Stimulated activated CD8-positive, alpha-beta memory T cell treated with anti-CD3 and anti-CD28 coated beads, Interleukin-4, amount 100 ng/mL, for 1 hour (primary cell): ENCODE results near the gene ZYG11B.
"Not testable (repeated sequence)": the region's sequence is repeated elsewhere in the genome, so short reads cannot be mapped to it uniquely, and the experiment has no call there.

Experiments
- DNase-seq, 2 donors: peaks; one replicate each; pipeline ENCODE4 v3.0.0-alpha.2; 2020; ENCODE audit warnings: low read depth in 2 of 2, low spot score in 1 of 2

Gene ZYG11B

DNA sequence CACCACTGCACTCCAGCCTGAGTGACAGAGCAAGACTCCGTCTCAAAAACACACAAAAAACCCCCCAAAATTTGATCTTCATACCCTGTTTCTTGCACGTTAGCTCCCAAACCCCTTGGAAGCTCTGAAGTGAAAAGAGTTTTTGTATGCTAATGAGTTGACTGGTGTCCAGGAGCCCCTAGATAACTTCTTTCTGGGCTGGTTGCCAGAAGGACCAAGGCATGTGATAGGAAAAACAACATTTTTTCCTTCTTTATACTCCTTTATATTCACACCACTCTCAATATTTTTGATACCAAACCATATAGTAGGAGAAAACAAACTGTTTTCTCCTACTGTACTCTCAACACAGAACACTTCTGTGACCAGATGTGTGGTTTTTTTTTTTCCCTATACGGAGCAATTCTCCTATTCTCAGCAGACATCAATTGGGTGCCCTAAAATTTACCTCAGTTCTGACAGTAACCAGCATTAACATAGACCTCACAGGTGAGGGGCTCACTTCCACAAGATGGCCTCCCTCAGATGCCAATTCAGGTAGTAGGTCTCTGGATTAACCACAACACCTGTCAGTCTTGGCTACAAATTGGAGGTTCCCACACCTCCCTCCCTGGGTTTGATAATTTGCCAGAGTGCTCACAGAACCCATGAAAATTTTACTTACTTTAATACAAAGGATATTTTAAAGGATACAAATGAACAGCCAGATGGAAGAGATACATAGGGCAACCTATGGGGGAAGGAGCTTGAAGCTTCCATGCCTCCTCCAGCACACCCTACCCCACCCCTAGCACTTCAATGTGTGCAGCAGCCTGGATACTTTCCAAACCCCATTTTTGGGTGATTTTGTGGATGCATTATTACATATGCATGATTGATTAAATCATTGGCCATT is 25.6 kb downstream of the ZYG11B start:
- no peak for DNase-seq

DNA sequence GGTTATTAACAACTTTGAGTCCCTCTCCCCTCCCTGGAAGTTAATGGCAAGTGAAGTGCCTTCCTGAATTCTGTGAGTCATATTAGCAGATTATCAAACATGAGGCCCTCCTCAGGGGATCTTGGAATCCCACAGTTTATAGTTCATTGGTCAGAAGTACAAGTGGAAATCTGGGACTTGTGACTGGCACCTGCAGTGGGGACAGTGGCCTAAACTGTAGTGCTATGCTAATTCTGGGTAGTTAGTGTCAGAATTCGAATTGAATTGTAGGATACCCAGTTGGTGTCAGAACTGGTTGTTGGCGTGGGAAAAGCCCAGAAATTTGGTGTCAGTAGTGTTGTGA is 26.2 kb downstream of the ZYG11B start:
- DNase-seq = no peak

DNA sequence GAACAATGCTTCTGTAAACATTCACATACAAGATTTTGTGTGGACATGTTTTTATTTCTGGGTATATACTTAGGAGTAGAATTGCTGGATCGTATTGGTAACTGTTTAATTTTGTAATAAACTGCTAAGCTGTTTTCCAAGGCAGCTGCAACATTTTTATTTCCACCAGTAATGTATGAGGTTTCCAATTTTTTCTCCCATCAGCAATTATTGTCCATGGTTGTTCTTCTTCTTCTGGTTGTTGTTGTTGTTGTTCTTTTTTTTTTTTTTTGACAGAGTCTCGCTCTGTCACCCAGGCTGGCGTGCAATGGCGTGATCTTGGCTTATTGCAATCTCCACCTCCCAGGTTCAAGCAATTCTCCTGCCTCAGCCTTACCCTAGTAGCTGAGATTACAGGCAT is 26.9 kb downstream of the ZYG11B start:
- DNase-seq = no peak

DNA sequence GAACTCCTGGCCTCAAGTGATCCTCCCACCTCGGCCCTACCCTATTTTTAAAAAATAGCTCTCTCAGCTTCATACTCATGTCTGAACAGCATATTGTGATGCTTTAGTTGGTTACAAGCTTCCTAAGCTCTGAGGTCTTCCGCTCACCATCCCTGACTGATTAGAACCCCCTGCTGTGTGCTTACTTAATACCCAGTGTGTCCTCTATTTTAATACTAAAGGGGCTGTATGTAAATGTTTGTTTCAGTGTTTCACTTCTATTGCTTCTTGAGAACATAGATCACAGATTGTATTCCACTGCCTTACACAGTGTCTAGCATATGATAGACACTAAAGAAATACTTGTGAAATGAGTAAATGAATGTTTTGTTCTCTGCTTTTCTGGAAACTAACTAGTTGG is 29.8 kb downstream of the ZYG11B start:
- no peak for DNase-seq

DNA sequence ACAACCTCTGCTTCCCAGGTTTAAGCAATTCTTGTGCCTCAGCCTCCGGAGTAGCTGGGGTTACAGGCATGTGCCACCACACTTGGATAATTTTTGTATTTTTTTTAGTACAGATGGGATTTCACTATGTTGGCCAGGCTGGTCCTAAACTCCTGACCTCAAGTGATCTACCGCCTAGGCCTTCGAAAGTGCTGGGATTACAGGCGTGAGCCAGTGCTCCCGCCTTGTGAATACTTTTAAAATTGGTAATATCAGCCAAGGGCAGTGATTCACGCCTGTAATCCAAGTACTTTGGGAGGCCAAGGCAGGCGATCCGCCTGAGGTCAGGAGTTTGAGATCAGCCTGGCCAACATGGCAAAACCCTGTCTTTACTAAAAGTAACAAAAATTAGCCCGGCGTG is 33.7 kb downstream of the ZYG11B start:
- DNase-seq = no peak

DNA sequence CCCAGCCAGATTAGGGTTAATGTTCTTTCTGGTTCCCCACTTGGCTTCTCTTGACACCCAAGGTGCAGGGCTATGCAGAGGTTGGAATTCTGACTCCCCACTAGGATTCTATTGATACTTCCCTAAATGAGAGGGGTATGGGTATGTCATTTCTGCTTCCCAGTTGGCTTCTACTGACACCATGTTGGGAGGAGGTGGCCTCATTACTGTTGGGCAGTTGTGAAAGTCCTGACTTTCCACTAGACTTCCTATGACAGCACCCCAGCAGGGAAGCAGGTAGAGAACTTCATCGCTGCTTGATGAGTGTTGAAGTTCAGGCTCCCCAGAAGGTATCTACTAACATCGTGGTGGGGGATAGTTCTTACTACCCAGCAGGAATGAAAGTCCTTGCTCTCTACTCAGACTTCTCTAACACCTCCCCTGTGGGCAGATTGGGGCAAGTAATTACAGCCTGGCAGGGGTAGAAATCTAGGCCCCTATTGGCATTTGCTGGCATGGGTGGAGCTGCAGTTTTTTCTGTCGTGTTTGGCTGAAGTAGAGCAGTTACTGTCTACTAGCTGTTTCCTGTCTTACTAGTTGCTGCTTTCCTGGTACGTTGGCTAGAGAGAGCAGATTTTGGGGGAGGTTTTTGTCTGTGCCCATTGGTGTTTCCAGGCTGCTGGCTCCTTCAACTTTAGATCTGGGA is 41.5 kb downstream of the ZYG11B start:
- DNase-seq = no peak

DNA sequence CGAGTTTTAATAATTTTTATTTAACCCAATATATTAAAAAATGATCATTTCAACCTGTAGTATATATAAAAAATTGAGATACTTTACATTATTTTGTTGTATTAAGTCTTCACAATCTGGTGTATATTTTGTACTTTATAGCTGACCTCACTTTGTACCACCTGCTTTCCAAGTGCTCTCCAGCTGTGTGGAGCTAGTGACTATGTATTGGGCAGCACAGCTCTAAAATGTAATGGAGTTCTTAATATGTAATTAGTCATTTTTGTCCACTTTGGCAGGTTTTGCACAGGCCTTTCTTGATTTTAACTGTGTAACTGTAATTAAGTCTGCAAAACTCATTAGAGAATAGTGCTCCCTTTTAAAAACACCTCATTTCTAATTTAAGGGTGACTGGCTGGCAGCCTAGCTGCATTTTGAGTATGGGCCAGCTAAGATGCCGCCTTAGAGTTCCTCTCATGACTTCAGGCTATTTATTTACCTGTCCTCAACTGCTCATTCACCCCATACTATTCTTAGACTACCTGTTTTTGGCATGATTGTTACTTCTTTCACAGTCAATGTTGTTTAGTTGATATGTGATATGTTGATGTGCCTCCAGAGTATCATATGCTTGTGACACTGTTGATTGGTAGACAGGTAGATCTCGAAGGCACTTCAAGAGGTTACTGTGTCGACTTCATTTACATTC is 43.2 kb downstream of the ZYG11B start:
- no peak for DNase-seq

DNA sequence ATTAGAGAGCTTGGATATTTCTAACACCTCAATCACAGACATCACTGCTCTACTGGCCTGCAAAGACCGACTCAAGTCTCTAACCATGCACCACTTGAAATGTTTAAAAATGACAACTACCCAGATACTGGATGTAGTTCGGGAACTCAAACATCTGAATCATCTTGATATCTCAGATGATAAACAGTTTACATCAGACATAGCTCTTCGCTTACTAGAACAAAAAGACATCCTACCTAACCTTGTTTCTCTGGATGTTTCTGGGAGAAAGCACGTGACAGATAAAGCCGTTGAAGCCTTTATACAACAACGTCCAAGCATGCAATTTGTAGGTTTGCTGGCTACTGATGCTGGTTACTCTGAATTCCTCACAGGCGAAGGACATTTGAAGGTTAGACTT is 45.1 kb downstream of the ZYG11B start:
- no peak for DNase-seq

DNA sequence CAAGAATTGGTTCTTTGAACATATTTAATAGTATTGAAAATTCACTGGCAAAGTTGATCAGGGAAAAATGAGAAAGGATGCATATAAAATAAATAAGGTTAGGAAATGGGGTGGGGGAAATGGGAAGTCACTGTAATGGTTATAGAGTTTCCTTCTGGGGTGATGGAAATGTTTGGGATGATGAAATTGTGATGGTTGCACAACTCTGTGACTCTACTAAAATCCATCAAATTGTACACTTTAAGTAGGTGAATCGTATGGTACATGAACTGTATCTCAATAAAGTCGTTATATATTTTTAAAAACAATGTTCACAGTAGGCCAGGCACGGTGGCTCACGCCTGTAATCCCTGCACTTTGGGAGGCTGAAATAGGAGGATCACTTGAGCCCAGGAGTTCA is 59.9 kb downstream of the ZYG11B start:
- DNase-seq = no peak

DNA sequence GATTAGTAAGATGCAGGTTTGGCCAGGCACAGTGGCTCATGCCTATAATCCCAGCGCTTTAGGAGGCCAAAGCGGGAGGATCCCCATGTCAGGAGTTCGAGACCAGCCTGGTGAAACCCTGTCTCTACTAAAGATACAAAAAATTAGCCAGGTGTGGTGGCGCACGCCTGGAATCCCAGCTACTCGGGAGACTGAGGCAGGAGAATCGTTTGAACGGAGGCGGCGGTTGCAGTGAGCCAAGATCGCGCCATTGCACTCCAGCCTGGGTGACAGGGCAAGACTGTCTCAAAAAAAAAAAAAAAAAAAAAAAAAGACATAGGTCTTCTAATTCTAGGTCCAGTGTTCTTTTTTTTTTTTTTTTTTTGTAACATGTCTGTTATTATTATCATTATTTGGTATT is 64.2 kb downstream of the ZYG11B start:
- DNase-seq = not testable (repeated sequence)

DNA sequence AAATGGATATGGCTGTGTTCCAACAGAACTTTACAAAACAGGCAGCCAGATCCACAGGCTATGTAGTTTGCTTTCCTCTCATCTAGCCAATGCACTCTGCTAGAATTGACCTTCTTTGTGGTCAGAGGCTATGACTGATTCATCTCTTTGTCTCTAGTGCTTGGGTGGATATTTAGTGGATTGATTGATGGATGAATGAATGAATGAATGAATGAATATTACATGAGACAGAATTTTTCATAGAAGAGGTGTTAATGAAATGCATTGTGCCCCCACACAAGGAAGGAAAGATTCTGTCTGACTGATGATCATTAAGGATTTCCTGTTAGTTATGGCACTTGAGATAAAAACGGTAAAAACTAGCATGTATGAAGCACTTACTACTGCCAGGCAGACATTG is 65.8 kb downstream of the ZYG11B start:
- DNase-seq = no peak

DNA sequence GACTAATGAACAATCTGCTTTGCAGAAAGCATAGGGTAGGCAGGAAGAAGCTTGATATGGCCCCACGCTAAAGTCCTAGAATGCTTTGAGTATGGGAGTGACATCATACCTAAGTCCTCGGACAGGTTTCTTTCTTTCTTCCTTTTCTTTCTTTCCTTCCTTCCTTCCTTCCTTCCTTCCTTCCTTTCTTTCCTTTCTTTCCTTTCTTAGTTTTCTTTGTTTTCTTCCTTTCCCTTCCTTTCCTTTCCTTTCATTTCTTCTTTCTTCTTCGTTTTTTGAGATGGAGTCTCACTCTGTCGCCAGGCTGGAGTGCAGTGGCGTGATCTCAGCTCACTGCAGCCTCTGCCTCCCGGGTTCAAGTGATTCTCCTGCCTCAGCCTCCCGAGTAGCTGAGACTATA is 67.5 kb downstream of the ZYG11B start:
- not testable (repeated sequence) for DNase-seq

DNA sequence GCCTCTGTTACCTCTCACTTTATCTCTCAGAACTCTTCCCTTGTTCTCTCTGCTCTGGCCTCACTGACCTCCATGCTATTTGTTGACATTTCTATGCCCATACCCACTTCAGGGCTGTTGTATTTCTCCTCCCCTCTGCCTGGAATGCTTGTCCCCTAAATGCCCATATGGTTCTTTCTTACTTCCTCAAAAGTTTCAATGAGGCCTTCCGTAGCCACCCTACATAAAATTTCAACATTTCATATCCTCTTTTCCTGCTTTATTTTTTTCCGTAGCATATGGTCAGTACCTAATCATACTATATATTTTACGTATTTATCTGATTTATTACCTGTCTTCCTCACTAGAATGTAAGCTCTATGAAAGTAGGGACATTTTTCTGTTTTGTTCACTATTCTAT is 69.2 kb downstream of the ZYG11B start:
- no peak for DNase-seq

DNA sequence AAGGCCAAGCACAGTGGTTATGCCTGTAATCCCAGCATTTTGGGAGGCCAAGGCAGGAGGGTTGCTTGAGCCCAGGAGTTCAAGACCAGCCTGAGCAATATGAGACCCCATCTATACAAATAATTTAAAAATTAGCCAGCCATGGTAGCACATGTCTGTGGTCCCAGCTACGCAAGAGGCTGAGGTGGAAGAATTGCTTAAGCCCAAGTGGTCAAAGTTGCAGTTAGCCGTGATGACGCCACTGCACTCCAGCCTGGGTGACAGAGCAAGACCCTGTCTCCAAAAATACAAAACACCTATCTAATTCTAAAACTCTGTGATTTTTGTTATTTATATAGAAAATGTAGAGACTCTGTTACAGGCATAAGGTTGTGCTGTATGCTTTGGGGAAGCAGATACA is 72.1 kb downstream of the ZYG11B start:
- no peak for DNase-seq

DNA sequence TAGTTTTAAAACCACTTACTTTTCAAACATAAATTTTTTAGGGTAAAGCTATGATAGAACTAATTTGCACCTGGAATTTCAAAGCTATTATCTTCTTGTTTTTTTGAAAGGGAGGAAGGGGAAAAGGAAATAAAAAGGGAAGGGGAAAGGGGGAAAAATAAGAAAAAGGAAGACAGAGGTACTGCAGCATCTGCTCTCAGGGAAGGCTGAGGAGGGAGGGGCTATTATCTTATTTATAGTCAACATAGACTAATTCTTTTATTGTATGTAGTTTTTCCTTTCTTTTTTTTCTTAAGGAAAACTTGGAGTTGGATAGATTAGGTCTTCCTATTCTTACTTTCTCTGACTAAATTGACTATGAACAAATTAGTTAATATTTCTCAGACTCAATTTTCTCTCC is 74.8 kb downstream of the ZYG11B start:
- no peak for DNase-seq

DNA sequence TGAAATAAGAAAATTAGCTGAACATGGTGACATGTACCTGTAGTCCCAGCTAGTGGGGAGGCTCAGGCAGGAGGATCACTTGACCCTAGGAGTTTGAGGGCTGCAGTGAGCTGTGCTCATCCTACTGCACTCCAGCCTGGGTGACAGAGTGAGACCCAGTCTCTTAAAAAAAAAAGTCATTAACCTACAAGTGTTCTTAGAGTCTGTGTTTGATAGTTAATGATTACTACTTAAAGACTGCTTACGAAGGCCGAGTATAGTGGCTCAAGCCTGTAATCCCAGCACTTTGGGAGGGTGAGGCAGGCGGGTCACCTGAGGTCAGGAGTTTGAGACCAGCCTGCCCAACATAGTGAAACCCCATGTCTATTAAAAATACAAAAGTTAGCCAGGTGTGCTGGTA is 77.8 kb downstream of the ZYG11B start:
- not testable (repeated sequence) for DNase-seq

DNA sequence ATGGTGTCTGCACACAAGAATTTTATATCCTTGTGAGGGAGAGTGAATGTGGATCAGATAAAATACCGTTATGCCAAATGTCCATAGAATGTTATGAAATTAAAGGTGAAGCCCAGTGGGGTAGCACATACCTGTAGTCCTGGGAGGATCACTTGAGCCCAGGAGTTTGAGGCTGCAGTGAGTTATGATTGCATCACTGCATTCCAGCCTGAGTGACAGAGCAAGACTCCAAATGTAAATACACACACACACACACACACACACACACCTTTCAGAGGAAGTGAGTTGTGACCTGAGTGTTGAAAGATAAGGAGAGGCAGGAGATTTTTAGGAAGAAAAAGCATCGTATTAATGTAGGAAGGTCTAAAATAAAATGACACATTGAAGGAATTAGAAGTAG is 88.2 kb downstream of the ZYG11B start:
- DNase-seq = no peak

DNA sequence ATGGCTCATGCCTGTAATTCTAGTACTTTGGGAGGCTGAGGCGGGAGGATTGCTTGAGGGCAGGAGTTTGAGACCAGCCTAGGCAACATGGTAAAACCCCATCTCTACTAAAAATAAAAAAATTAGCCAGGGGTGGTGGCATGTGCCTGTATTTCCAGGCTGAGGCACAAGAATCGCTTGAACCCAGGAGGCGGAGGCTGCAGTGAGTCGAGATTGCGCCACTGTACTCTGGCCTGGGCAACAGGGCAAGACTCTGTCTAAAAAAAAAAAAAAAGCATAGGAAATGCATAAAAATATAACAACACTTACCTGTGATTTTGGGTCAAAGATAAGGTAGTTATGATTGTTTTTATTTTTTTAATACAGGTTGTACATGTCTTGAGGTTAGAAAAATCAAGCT is 94.6 kb downstream of the ZYG11B start:
- not testable (repeated sequence) for DNase-seq

DNA sequence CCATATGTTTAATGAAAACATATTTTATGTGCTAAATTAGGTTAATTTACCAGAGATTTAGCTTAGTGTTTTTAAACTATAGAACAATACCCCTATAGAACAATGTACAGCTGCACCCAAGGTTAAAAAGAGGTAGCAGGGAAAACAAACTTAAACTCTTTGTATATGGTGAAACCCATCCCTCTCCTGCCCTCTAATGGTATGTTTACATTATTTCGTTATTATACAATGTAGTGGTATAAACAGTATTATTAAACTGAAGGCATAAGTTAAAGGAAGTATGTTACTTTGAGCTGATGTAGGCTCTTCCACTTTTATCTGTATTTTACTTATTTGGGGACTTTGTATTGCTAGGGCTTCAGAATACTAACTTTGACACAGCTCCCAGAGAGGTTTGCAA is 99.6 kb downstream of the ZYG11B start:
- DNase-seq = no peak

DNA sequence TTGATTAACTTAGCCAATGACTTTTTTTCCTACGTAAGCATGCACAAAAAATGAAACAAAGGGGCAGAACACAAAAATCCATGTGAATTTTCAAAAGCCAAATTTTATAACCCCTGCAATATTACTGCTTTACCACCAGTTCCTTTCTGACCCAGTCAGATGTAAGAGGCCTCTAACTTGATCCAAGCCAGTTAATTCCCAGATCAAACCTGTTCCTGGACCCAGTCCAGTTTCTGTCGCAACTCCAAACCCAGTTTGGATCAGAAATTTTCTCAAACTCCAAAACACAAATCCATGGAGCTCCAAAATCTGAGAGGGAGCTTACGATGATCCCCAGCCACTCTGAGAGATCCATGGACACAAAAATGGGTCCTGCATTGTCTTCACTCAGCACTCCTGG is 108.5 kb downstream of the ZYG11B start:
- DNase-seq = no peak

DNA sequence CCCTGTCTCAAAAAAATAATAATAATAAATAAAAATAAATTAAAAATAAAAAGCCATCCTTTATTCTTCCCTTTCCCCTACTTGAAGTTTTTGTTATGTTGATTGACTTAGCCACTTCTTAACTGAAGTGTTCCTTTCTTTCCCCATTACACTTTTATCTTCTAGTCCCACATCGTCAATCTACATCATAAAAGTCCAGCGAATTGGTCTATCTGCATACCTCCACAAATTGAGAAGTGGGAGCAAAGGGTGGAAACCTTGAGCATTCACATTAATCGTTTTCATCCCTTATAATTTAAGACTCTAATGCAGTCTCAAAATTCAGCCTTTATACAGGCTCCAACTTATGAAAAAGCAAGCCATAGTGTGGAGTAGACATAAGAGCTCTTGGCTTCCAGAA is 109.8 kb downstream of the ZYG11B start:
- no peak for DNase-seq

DNA sequence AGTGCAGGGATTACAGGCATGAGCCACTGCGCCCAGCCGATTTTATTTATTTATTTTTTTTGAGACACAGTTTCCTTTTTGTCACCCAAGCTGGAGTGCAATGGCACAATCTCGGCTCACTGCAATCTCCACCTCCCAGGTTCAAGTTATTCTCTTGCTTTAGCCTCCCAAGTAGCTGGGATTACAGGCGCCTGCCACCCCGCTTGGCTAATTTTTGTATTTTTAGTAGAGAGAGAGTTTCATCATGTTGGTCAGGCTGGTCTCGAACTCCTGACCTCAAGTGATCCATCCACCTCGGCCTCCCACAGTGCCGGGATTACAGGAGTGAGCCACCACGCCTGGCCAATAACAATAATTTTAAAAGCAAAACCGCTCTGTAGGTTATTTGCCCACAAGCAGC is 112.9 kb downstream of the ZYG11B start:
- DNase-seq = not testable (repeated sequence)
